Measurements from ENCODE around the gene IPPK. TPM values are rescaled to one million over a fixed set of nuclear protein-coding genes. Genes with fewer than 3 reads are reported as not detected.

The IPPK gene
- total RNA-seq, 1 donor from 2014 or later: 10.0 TPM

DNA sequence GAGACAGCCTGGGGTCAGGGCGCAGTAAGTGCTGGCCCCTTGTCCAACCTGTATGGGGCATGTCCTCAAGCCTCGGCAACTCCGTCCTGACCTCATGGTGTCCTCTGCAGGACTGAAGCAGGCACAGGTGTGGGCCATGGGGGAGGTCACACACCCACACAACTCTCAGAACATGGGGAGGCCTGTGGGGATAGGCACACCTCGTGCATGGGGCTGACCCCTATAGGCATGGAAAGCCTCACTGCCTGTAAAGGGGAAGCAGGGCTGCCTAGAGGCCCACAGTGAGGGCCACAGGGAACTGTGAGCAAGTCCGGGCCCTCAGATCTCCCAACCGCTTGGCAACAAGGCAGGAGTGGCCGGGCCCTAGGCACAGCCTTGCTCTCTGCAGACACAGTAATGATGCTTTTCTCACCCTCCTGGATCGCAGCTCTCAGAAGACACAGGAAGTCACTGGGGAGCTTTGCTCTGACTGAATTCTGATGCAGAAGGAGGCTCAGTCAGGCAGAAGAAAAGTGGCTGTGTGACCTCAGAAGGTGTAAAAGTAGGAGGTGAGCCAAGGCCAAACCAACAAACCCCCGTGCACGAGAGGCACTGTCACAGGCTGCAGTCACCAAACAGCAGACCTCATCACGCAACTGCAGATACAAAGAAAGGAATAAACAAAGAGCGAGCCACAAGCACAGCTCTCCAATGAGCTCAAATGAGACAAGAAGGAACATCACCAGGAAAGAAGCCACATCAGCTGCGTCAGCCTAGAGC, 5.4 kb downstream of the IPPK start:
- Mint-ChIP-seq H3K27me3 (ENCODE audit: low read depth) (no peaks in the 10 kb centered on the region), H3K9me3 (no peaks in the 10 kb centered on the region), H3K27ac (no peak overlapping the region), H3K4me1 (peaks cover 21% of the 10 kb centered on the region), H3K36me3 (peaks cover 1% of the 10 kb centered on the region), H3K4me3 (no peak overlapping the region)
- TF ChIP-seq, protein P1, sequence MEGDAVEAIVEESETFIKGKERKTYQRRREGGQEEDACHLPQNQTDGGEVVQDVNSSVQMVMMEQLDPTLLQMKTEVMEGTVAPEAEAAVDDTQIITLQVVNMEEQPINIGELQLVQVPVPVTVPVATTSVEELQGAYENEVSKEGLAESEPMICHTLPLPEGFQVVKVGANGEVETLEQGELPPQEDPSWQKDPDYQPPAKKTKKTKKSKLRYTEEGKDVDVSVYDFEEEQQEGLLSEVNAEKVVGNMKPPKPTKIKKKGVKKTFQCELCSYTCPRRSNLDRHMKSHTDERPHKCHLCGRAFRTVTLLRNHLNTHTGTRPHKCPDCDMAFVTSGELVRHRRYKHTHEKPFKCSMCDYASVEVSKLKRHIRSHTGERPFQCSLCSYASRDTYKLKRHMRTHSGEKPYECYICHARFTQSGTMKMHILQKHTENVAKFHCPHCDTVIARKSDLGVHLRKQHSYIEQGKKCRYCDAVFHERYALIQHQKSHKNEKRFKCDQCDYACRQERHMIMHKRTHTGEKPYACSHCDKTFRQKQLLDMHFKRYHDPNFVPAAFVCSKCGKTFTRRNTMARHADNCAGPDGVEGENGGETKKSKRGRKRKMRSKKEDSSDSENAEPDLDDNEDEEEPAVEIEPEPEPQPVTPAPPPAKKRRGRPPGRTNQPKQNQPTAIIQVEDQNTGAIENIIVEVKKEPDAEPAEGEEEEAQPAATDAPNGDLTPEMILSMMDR (IDR thresholded peaks at IDR 0.05; ENCODE audit: unreplicated experiment): no peak
- no peak for DNase-seq (ENCODE audit: low spot score in 2 of 2, unreplicated experiment in 2 of 2)

DNA sequence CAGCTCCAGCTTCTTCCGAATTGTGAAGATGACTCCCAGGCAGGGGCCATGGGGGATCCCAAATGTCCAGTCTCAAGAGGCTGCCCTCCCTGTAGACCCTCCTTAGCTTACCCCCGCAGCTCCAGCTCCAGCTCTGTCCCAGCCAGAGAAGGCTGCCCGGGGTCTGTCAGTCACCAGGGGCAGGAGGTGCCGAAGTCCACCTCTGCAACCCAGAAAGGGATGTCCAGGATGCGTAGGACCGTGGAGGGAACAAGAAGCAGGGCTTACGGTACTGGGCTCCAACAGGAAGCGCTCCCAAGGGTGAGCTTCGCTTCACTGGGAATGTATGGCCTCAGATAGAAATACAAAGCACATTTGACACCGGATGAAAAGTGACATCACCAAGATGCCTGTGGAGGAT, 6.0 kb downstream of the IPPK start:
- Mint-ChIP-seq H3K36me3 (peaks cover 1% of the 10 kb centered on the region), H3K4me3 (no peak overlapping the region), H3K27me3 (ENCODE audit: low read depth) (no peaks in the 10 kb centered on the region), H3K4me1 (peaks cover 17% of the 10 kb centered on the region), H3K9me3 (no peaks in the 10 kb centered on the region), H3K27ac (no peak overlapping the region)
- DNase-seq (ENCODE audit: low spot score in 2 of 2, unreplicated experiment in 2 of 2): no peak
- TF ChIP-seq, protein P1 (IDR thresholded peaks at IDR 0.05; ENCODE audit: unreplicated experiment): no peak

DNA sequence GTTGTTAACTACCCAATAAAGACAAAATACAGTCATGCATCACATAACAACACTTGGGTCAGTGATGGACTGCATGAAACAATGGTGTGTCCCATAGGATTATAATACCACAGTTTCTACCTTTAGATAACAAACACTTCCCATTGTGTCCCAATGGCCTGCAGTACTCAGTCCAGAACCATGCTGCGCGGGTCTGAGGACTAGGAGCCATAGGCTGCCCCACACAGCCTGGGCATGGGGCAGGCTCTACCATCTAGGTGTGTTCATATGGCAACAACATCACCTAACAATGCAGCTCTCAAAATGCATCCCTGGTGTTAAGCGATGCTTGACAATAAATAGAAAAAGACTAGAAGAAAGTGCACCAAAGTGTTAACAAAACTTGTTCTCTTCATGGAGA, 6.8 kb downstream of the IPPK start:
- H3K4me3 Mint-ChIP-seq: no peak overlapping the region
- no peaks in the 10 kb centered on the region for H3K9me3 Mint-ChIP-seq
- no peak overlapping the region for H3K27ac Mint-ChIP-seq
- H3K36me3 Mint-ChIP-seq: peaks cover 1% of the 10 kb centered on the region
- TF ChIP-seq, protein P1 (IDR thresholded peaks at IDR 0.05; ENCODE audit: unreplicated experiment): no peak
- no peak for DNase-seq (ENCODE audit: low spot score in 2 of 2, unreplicated experiment in 2 of 2)
- H3K27me3 Mint-ChIP-seq (ENCODE audit: low read depth): no peaks in the 10 kb centered on the region
- peaks cover 9% of the 10 kb centered on the region for H3K4me1 Mint-ChIP-seq

DNA sequence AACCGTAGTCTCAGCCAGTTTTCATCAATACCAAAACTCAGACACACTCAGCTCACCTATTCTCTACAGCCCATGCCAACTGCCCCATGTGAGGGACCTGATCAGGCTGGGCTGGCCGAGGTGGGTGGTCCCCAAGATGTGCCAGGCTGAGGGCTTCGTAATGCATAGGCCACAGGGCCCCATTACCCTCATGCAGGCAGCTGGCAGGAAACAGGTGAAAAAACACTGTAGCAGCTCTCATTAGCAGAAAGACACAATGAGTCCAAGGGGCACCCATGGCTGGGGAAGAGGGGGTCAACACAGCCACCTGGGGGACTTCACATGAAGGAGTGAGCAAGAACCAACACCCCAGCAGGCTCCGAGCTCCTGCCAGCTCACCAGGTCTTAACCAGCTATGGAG, 8.2 kb downstream of the IPPK start:
- no peaks in the 10 kb centered on the region for H3K27me3 Mint-ChIP-seq (ENCODE audit: low read depth)
- peaks cover 9% of the 10 kb centered on the region for H3K4me1 Mint-ChIP-seq
- no peak for DNase-seq (ENCODE audit: low spot score in 2 of 2, unreplicated experiment in 2 of 2)
- TF ChIP-seq, protein P1 (IDR thresholded peaks at IDR 0.05; ENCODE audit: unreplicated experiment): no peak
- H3K27ac Mint-ChIP-seq: no peak overlapping the region
- no peak overlapping the region for H3K4me3 Mint-ChIP-seq
- no peaks in the 10 kb centered on the region for H3K9me3 Mint-ChIP-seq
- no peaks in the 10 kb centered on the region for H3K36me3 Mint-ChIP-seq

DNA sequence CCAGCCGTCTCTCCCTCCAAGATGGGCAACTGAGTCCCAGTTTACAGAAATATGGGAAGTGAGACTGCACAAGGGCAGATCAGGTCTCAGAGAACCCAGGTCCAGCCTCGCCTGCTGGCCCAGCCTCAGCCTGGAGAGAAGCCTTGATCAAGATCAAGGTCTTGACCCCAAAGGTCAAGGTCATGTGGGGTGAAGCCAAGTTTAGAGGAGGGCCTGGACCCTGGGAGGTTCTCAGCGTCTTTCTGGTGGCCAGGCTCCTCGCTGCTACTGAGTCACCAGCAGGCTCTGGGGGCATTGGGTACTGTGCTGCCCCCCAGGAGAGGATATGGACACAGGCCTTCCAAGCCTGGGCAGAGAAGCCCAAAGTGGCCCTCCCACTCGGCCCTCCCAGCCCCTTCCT, 8.8 kb downstream of the IPPK start:
- H3K9me3 Mint-ChIP-seq: no peaks in the 10 kb centered on the region
- no peak for DNase-seq (ENCODE audit: low spot score in 2 of 2, unreplicated experiment in 2 of 2)
- TF ChIP-seq, protein P1 (IDR thresholded peaks at IDR 0.05; ENCODE audit: unreplicated experiment): no peak
- peaks cover 3% of the 10 kb centered on the region for H3K36me3 Mint-ChIP-seq
- no peaks in the 10 kb centered on the region for H3K27me3 Mint-ChIP-seq (ENCODE audit: low read depth)
- H3K4me1 Mint-ChIP-seq: peaks cover 9% of the 10 kb centered on the region
- no peak overlapping the region for H3K27ac Mint-ChIP-seq
- H3K4me3 Mint-ChIP-seq: no peak overlapping the region
